Measurements from ENCODE around the gene PRSS33.

DNA sequence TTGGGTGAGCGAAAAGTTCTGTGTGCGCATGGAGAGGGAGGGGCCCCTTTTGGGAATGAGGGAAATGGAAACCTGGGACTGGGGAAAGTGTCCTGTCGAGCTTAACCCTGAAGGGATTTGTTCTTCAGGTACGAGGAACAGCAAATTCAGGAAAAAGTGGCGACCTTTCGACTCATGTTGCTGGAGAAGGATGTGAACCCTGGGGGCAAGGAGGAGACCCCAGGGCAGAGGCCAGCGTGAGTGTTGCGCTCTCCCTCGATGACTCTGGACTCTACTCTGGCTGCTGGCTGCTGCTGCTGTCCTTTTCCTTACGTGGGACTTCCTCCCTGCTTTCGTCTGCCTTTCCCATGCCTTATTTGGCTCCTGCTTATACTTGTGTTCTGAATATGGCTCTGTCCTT lies 30.0 kb downstream of the PRSS33 start:
- TF ChIP-seq YY1 (IDR thresholded peaks at IDR 0.05; ENCODE audit: insufficient read depth, insufficient read length) (no peak), ZNF274 (IDR thresholded peaks at IDR 0.05; ENCODE audit: low read depth, low read length) (no peak), SUZ12 (IDR thresholded peaks at IDR 0.05; ENCODE audit: extremely low read depth, insufficient read depth, insufficient read length) (no peak)

All from NT2/D1 (cell line).